ENCODE data around the gene PTDSS2. TPM values are rescaled to one million over a fixed set of nuclear protein-coding genes. Genes with fewer than 3 reads are reported as not detected.

PTDSS2 gene
- total RNA-seq, 1 donor from 2014 or later: 27.8 TPM

Other genes with a start within 250 kb of the PTDSS2 start
- gene BET1L, start 242.9 kb upstream of the PTDSS2 start, total RNA-seq: 19.4 TPM
- 52.3 TPM for gene RIC8A, start 242.6 kb upstream of the PTDSS2 start, total RNA-seq
- 39.7 TPM for gene SIRT3, start 213.9 kb upstream of the PTDSS2 start, total RNA-seq
- gene PSMD13, start 213.3 kb upstream of the PTDSS2 start, total RNA-seq: 91.7 TPM
- 0.14 TPM for gene NLRP6, start 171.9 kb upstream of the PTDSS2 start, total RNA-seq
- gene PGGHG, start 161.2 kb upstream of the PTDSS2 start, total RNA-seq: 10.0 TPM
- not detected for gene IFITM5, start 150.8 kb upstream of the PTDSS2 start, total RNA-seq
- gene IFITM2, start 142.5 kb upstream of the PTDSS2 start, total RNA-seq: 253 TPM
- 125 TPM for gene IFITM1, start 136.2 kb upstream of the PTDSS2 start, total RNA-seq
- gene IFITM3, start 129.4 kb upstream of the PTDSS2 start, total RNA-seq: 401 TPM
- gene B4GALNT4, start 80.8 kb upstream of the PTDSS2 start, total RNA-seq: 0.54 TPM
- gene PKP3, start 56.1 kb upstream of the PTDSS2 start, total RNA-seq: 0.32 TPM
- gene SIGIRR, start 35.3 kb upstream of the PTDSS2 start, total RNA-seq: 50.0 TPM
- gene ANO9, start 8.3 kb upstream of the PTDSS2 start, total RNA-seq: 0.41 TPM
- 190 TPM for gene RNH1, start 57.0 kb downstream of the PTDSS2 start, total RNA-seq
- 57.5 TPM for gene HRAS, start 85.3 kb downstream of the PTDSS2 start, total RNA-seq
- 0.16 TPM for gene LRRC56, start 87.2 kb downstream of the PTDSS2 start, total RNA-seq
- 0.14 TPM for gene LMNTD2, start 110.5 kb downstream of the PTDSS2 start, total RNA-seq
- gene RASSF7, start 110.7 kb downstream of the PTDSS2 start, total RNA-seq: 3.9 TPM
- 16.6 TPM for gene PHRF1, start 126.2 kb downstream of the PTDSS2 start, total RNA-seq
- 13.2 TPM for gene IRF7, start 165.7 kb downstream of the PTDSS2 start, total RNA-seq
- not detected for gene CDHR5, start 174.7 kb downstream of the PTDSS2 start, total RNA-seq
- not detected for gene SCT, start 176.9 kb downstream of the PTDSS2 start, total RNA-seq
- gene DRD4, start 187.0 kb downstream of the PTDSS2 start, total RNA-seq: 0.16 TPM
- gene DEAF1, start 244.9 kb downstream of the PTDSS2 start, total RNA-seq: 20.6 TPM
- 9.9 TPM for gene TMEM80, start 245.5 kb downstream of the PTDSS2 start, total RNA-seq

All from Right ventricle myocardium inferior (tissue), 1 donor.